IPS-15b (cell line): ENCODE data around the gene SIGLEC9.

Experiments
- H3K27me3 ChIP-seq: one replicate; pipeline ENCODE4 v1.6.1; 2013; ENCODE audit warnings: low read length; ENCODE audit not compliant: control insufficient read depth, insufficient read depth
- H3K36me3 ChIP-seq: one replicate; pipeline ENCODE4 v1.6.1; 2013; ENCODE audit warnings: low read length; ENCODE audit not compliant: control insufficient read depth, insufficient read depth
- H3K4me1 ChIP-seq: one replicate; pipeline ENCODE4 v1.6.1; 2013; ENCODE audit warnings: mild to moderate bottlenecking, low read length; ENCODE audit not compliant: control insufficient read depth, insufficient read depth
- H3K4me3 ChIP-seq: one replicate; pipeline ENCODE4 v1.5.1; 2013; ENCODE audit warnings: low read depth, low read length
- H3K9ac ChIP-seq: one replicate; pipeline ENCODE4 v1.6.1; 2013; ENCODE audit warnings: low read depth, mild to moderate bottlenecking, low read length
- H3K9me3 ChIP-seq: one replicate; pipeline ENCODE4 v1.6.1; 2013; ENCODE audit warnings: mild to moderate bottlenecking, low read length; ENCODE audit not compliant: control insufficient read depth, insufficient read depth

SIGLEC9 gene

GRCh38 chr19:51114087-51114729 is 10.5 kb upstream of the SIGLEC9 start:
- Histone ChIP-seq H3K9ac (no peak overlapping the region), H3K4me1 (no peaks in the 10 kb centered on the region), H3K4me3 (no peak overlapping the region), H3K36me3 (no peaks in the 10 kb centered on the region), H3K27me3 (peaks cover 22% of the 10 kb centered on the region), H3K9me3 (no peaks in the 10 kb centered on the region)

GRCh38 chr19:51116736-51117286 is 7.9 kb upstream of the SIGLEC9 start:
- no peaks in the 10 kb centered on the region for H3K4me1 ChIP-seq
- H3K4me3 ChIP-seq, result no peak overlapping the region
- no peaks in the 10 kb centered on the region for H3K36me3 ChIP-seq
- H3K9ac ChIP-seq, result no peak overlapping the region
- no peaks in the 10 kb centered on the region for H3K9me3 ChIP-seq
- peaks cover 15% of the 10 kb centered on the region for H3K27me3 ChIP-seq

DNA sequence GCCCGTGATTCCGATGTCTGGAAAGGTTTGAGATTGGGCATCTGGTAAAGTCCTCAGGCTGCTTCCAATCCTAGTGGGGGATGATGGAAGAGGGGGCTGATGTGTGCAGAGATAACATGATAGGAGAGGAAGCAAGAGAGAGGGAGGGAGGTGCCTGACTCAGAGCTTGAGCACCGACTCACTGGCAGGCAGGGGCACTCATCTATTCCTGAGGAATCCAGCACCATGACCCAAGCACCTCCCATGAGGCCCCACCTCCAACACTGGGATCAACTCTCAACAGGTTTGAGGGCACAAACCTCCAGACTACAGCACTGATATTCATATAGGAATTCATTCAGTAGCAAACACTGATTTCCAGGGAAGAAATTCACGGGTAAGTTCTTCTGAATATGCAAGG is 5.6 kb upstream of the SIGLEC9 start:
- no peak overlapping the region for H3K9ac ChIP-seq
- no peak overlapping the region for H3K4me3 ChIP-seq
- H3K27me3 ChIP-seq, result peaks cover under 1% of the 10 kb centered on the region

GRCh38 chr19:51119611-51120010 is 5.1 kb upstream of the SIGLEC9 start:
- Histone ChIP-seq H3K4me1 (no peaks in the 10 kb centered on the region), H3K4me3 (no peak overlapping the region), H3K27me3 (no peaks in the 10 kb centered on the region), H3K9me3 (no peaks in the 10 kb centered on the region), H3K36me3 (no peaks in the 10 kb centered on the region), H3K9ac (no peak overlapping the region)

More for the DNA sequence above, 5.6 kb upstream of the SIGLEC9 start:
- Histone ChIP-seq H3K36me3 (no peaks in the 10 kb centered on the region), H3K9me3 (no peaks in the 10 kb centered on the region), H3K4me1 (no peaks in the 10 kb centered on the region)

- Histone ChIP-seq H3K4me1 (no peaks in the 10 kb centered on the region), H3K27me3 (no peaks in the 10 kb centered on the region), H3K9ac (no peak overlapping the region), H3K36me3 (no peaks in the 10 kb centered on the region), H3K9me3 (no peaks in the 10 kb centered on the region), H3K4me3 (no peak overlapping the region)
Observed at GRCh38 chr19:51120160-51120559, 4.5 kb upstream of the SIGLEC9 start.

DNA sequence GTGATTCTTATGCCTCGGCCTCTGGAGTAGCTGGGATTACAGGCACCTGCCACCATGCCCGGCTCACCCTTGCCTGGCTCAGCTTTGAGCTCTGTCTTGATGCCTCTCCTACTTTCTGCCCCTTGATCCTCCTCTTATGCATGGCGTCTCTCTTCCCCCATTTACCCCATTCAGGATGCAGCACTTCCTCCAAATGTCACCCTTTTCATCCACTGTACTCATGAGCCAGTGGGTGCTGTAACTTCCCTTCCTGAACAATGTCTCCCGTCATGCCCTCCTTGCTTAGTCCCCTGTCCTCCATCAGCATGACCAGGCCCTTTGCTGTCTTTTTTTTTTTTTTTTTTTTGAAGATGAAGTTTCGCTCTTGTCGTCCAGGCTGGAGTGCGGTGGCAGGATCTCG is 3.4 kb upstream of the SIGLEC9 start:
- H3K36me3 ChIP-seq, result no peaks in the 10 kb centered on the region
- H3K9ac ChIP-seq, result no peak overlapping the region
- no peaks in the 10 kb centered on the region for H3K9me3 ChIP-seq
- H3K4me3 ChIP-seq, result no peak overlapping the region
- no peaks in the 10 kb centered on the region for H3K4me1 ChIP-seq
- H3K27me3 ChIP-seq, result no peaks in the 10 kb centered on the region

GRCh38 chr19:51122112-51122981 is 2.4 kb upstream of the SIGLEC9 start:
- Histone ChIP-seq H3K27me3 (no peaks in the 10 kb centered on the region), H3K9ac (no peak overlapping the region), H3K36me3 (no peaks in the 10 kb centered on the region), H3K9me3 (no peaks in the 10 kb centered on the region), H3K4me3 (no peak overlapping the region), H3K4me1 (no peaks in the 10 kb centered on the region)

DNA sequence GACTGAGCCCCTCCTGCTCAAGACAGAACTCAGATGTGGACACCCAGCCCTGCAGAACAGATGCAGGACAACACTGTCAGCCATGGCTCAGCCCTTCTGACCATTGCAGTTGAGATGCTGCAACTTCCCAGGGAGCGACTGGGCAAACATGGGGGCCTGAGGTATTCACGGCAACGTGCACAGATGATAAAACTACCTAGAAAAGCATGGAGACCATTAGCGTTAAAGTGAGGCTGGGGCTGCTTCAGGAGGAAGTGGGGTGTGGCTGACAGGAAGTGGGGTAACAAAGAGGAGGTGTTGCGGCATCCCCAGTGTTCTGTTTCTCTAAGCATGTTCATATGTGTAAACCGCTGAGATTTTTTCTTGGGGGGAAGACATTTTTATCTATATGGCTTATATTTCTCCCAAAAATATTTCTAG is 1.3 kb upstream of the SIGLEC9 start:
- H3K9ac ChIP-seq, result no peak overlapping the region
- H3K27me3 ChIP-seq, result no peaks in the 10 kb centered on the region

DNA sequence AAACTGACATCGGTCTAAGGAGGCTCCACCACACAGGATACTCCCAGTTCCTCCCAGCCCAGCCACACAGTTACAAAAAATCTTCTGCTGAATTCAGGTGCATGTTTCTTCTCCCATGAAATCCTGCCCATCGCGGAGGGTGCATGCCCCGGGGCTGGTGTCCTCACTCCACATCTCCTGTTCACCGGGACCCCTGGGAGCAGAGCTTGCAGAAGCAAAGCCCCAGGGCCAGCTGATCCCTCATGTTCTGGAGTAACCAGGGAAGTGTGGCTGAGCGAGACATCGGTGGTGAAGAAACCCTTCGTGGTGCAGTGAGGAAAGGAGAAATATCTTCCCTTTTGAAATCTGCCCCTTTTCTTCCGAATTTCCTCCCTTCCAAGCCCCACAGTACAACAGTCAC is 904 bp upstream of the SIGLEC9 start:
- H3K4me3 ChIP-seq, result no peak overlapping the region
- H3K27me3 ChIP-seq, result no peaks in the 10 kb centered on the region
- H3K36me3 ChIP-seq, result no peaks in the 10 kb centered on the region
- no peaks in the 10 kb centered on the region for H3K9me3 ChIP-seq
- no peaks in the 10 kb centered on the region for H3K4me1 ChIP-seq
- no peak overlapping the region for H3K9ac ChIP-seq

More for the DNA sequence above, 1.3 kb upstream of the SIGLEC9 start:
- Histone ChIP-seq H3K36me3 (no peaks in the 10 kb centered on the region), H3K4me3 (no peak overlapping the region), H3K4me1 (no peaks in the 10 kb centered on the region), H3K9me3 (no peaks in the 10 kb centered on the region)

GRCh38 chr19:51124216-51124615 is 490 bp upstream of the SIGLEC9 start:
- Histone ChIP-seq H3K36me3 (no peaks in the 10 kb centered on the region), H3K27me3 (no peaks in the 10 kb centered on the region), H3K9me3 (no peaks in the 10 kb centered on the region), H3K9ac (no peak overlapping the region), H3K4me1 (no peaks in the 10 kb centered on the region), H3K4me3 (no peak overlapping the region)

DNA sequence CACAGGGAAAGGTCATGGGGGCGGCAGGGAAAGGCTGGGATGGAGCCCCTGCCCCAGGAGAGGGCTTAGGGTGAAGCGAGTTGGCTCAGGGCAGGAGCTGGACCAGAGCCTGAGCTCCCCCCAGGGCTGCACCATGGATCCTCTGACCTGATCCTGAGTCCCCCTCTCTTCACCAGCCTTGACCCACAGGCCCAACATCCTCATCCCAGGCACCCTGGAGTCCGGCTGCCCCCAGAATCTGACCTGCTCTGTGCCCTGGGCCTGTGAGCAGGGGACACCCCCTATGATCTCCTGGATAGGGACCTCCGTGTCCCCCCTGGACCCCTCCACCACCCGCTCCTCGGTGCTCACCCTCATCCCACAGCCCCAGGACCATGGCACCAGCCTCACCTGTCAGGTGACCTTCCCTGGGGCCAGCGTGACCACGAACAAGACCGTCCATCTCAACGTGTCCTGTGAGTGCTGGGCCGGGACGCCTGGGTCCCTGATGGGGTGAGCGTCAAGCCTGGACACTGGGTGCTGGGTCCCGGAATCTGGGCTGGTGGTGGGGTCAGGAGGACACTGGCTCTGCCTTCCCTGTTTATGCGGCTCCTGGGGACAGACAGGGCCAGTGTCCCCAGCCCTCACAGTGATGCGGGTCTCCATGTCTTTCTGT is 842 bp downstream of the SIGLEC9 start:
- H3K4me1 ChIP-seq, result no peaks in the 10 kb centered on the region
- no peak overlapping the region for H3K9ac ChIP-seq
- no peaks in the 10 kb centered on the region for H3K27me3 ChIP-seq
- H3K4me3 ChIP-seq, result no peak overlapping the region
- no peaks in the 10 kb centered on the region for H3K9me3 ChIP-seq
- no peaks in the 10 kb centered on the region for H3K36me3 ChIP-seq
